ENCODE measurements around the gene GTPBP4. TPM values are rescaled to one million over a fixed set of nuclear protein-coding genes. Genes with fewer than 3 reads are reported as not detected.
A peak's percentile ranks its signal among the peaks of the same experiment; 100 is the strongest.

Gene GTPBP4
- total and polyA plus RNA-seq, 2 of the 8 experiments (the other 6 are each of a cell fraction or from before 2014, with no cell fraction given) = 16.9 to 98.1 TPM

GRCh38 chr10:1057106-1057657, 68.9 kb downstream of the GTPBP4 start:
- H3K4me1 ChIP-seq (replicated peaks in 1 of 4; ENCODE audit: control insufficient read depth in 3 of 4, insufficient read depth in 4 of 4, low read length in 3 of 4) = peaks cover 0 to 9% (median 3%) of the 10 kb centered on the region in 4 experiments; a peak in 3 of 7 replicates
- H3K23ac ChIP-seq (ENCODE audit: insufficient read length) = no peak overlapping the region
- ChIA-PET POLR2A (ENCODE audit: partially characterized antibody) (interaction anchor here (0.9 to 1.7 kb wide), 3 partner anchors 8 to 10 kb away, joined by 3 to 5 read pairs (median 4); partner anchors contain the start of gene IDI1), CTCF (ENCODE audit: partially characterized antibody) (no interaction called here)
- 1% methylated on average over 19 of the region's 26 CpGs; no CpG with 5 or more reads in 1 of the 2 experiments for WGBS, 2 experiments (ENCODE audit: extremely low coverage in 1 of 2, insufficient coverage in 1 of 2, insufficient read length in 1 of 2, insufficient replicate concordance in 2 of 2, low coverage in 1 of 2, low lambda C conversion rate in 2 of 2, missing lambda C conversion rate in 1 of 2)
- no peak overlapping the region for H4K5ac ChIP-seq (ENCODE audit: insufficient read length, low read depth, low read length)
- H3K18ac ChIP-seq (ENCODE audit: extremely low read depth, low read length) = 0 out of 2 replicates have a peak overlapping the region, but pooled peaks have one; percentile 19
- peak overlapping the region; percentile 86 to 97 (median 93) for H3K4me3 ChIP-seq (ENCODE audit: extremely low read depth in 1 of 4, insufficient read depth in 2 of 4, low read depth in 3 of 4, low read length in 4 of 4)
- H4K8ac ChIP-seq (ENCODE audit: extremely low read depth, insufficient read depth, low read length) = peak overlapping the region; percentile 58; the same call in 1 of the 2 replicates
- TF ChIP-seq ASH2L (IDR thresholded peaks at IDR 0.05; ENCODE audit: low read length) = peak; percentile 35
- no peak for TF ChIP-seq GTF2F1 (IDR thresholded peaks at IDR 0.05; ENCODE audit: borderline replicate concordance, low read depth, low read length)
- TF ChIP-seq SIN3A (conservative IDR thresholded peaks at IDR 0.05 in 1 of 2, IDR thresholded peaks at IDR 0.05 in 1 of 2; ENCODE audit: low read depth in 1 of 2, low read length in 2 of 2) = 0 out of 4 replicates have a peak, but pooled peaks of 1 of the 2 experiments have one; percentile 1
- peaks cover 0 to 12% (median 2%) of the 10 kb centered on the region in 4 experiments; a peak in 3 of 8 replicates for H3K36me3 ChIP-seq (ENCODE audit: control insufficient read depth in 2 of 4, insufficient read depth in 4 of 4, low read length in 3 of 4)
- no peaks in the 10 kb centered on the region; the same call in 1 of the 2 replicates for H3K23me2 ChIP-seq (ENCODE audit: low read depth, low read length)
- 0 out of 2 replicates have a peak overlapping the region, but pooled peaks have one; percentile 64 for H2AFZ ChIP-seq (ENCODE audit: low read length)
- no peak for DNase-seq (ENCODE audit: low read depth in 1 of 2, low spot score in 2 of 2)
- H3K79me2 ChIP-seq (ENCODE audit: control insufficient read depth in 1 of 2, insufficient read depth in 2 of 2, low read length in 2 of 2) = peaks cover 6 to 86% of the 10 kb centered on the region in 2 experiments; a peak in 3 of 4 replicates
- peak overlapping the region; percentile 45 to 71 (median 64) for H3K9ac ChIP-seq (replicated peaks in 1 of 4; ENCODE audit: extremely low read depth in 1 of 4, low read depth in 3 of 4, low read length in 3 of 4)
- no peak overlapping the region; the same call in 1 of the 2 replicates for H2BK15ac ChIP-seq (ENCODE audit: low read length)
- FAIRE-seq = no peak
- H4K91ac ChIP-seq (replicated peaks; ENCODE audit: insufficient read length, low read length) = peak overlapping the region; percentile 40
- H3K56ac ChIP-seq (replicated peaks; ENCODE audit: insufficient read length, low read depth, low read length) = peak overlapping the region; percentile 63
- peak overlapping the region; percentile 41; the same call in 1 of the 2 replicates for H2BK5ac ChIP-seq (ENCODE audit: low read depth, low read length)
- no peak overlapping the region for H3K27ac ChIP-seq (ENCODE audit: low read depth, low read length)
- no peak overlapping the region for H2BK20ac ChIP-seq (ENCODE audit: low read length)
- no peak overlapping the region for H2BK12ac ChIP-seq (ENCODE audit: low read depth, low read length)
- H2BK120ac ChIP-seq (replicated peaks; ENCODE audit: low read depth, low read length) = no peak overlapping the region
- H3K9me3 ChIP-seq (ENCODE audit: insufficient read depth in 2 of 2, low read depth in 1 of 2, low read length in 1 of 2) = no peaks in the 10 kb centered on the region
- peak overlapping the region; percentile 50 for H3K4ac ChIP-seq (replicated peaks; ENCODE audit: insufficient read length, low read depth, low read length)
- H3K14ac ChIP-seq (ENCODE audit: insufficient read length) = no peak overlapping the region
- H3K79me1 ChIP-seq (ENCODE audit: low read depth, low read length) = peaks cover 10% of the 10 kb centered on the region; the same call in 1 of the 2 replicates
- no peaks in the 10 kb centered on the region for H3K27me3 ChIP-seq (replicated peaks in 1 of 4; ENCODE audit: control insufficient read depth in 3 of 4, extremely low read depth in 1 of 4, insufficient read depth in 3 of 4, low read length in 3 of 4)
- H3K4me2 ChIP-seq (ENCODE audit: insufficient read depth in 1 of 2, low read depth in 2 of 2, low read length in 2 of 2) = peak overlapping the region; percentile 73 to 85
- peaks cover 0 to 10% of the 10 kb centered on the region in 2 experiments for H4K20me1 ChIP-seq (replicated peaks in 1 of 2; ENCODE audit: control insufficient read depth in 1 of 2, insufficient read depth in 2 of 2, low read length in 2 of 2)
- H2AK5ac ChIP-seq (ENCODE audit: low read depth, low read length) = no peak overlapping the region

Data from H1 (cell line).